ENCODE data around the gene GOLPH3.
"Not testable (repeated sequence)": the region's sequence is repeated elsewhere in the genome, so short reads cannot be mapped to it uniquely, and the experiment has no call there.

Gene GOLPH3

GRCh38 chr5:32098890-32099310, 75.2 kb downstream of the GOLPH3 start:
- DNase-seq (ENCODE audit: low read depth) = peak; percentile 38

GRCh38 chr5:32098291-32098690, 75.8 kb downstream of the GOLPH3 start:
- peak; percentile 51 for DNase-seq (ENCODE audit: low read depth)

GRCh38 chr5:32096891-32097595, 77.1 kb downstream of the GOLPH3 start:
- DNase-seq (ENCODE audit: low read depth) = no peak

- peak; percentile 58 for DNase-seq (ENCODE audit: low read depth)
Observed at GRCh38 chr5:32095261-32095671, 78.9 kb downstream of the GOLPH3 start.

- DNase-seq (ENCODE audit: low read depth) = no peak
Observed at GRCh38 chr5:32094691-32095090, 79.4 kb downstream of the GOLPH3 start.

- peak; percentile 72 for DNase-seq (ENCODE audit: low read depth)
Observed at GRCh38 chr5:32092938-32093812, 80.9 kb downstream of the GOLPH3 start.

GRCh38 chr5:32090755-32091128, 83.4 kb downstream of the GOLPH3 start:
- DNase-seq (ENCODE audit: low read depth) = no peak

GRCh38 chr5:32090026-32090754, 83.9 kb downstream of the GOLPH3 start:
- DNase-seq (ENCODE audit: low read depth) = no peak

- no peak for DNase-seq (ENCODE audit: low read depth)
Observed at GRCh38 chr5:32089146-32090000, 84.7 kb downstream of the GOLPH3 start.

- DNase-seq (ENCODE audit: low read depth) = no peak
Observed at GRCh38 chr5:32088214-32088613, 85.9 kb downstream of the GOLPH3 start.

- no peak for DNase-seq (ENCODE audit: low read depth)
Observed at GRCh38 chr5:32087086-32088082, 86.7 kb downstream of the GOLPH3 start.

GRCh38 chr5:32083981-32084430, 90.1 kb downstream of the GOLPH3 start:
- DNase-seq (ENCODE audit: low read depth) = no peak

- no peak for DNase-seq (ENCODE audit: low read depth)
Observed at GRCh38 chr5:32082701-32083100, 91.4 kb downstream of the GOLPH3 start.

- not testable (repeated sequence) for DNase-seq (ENCODE audit: low read depth)
Observed at GRCh38 chr5:32080565-32080964, 93.6 kb downstream of the GOLPH3 start.

GRCh38 chr5:32078855-32079254, 95.3 kb downstream of the GOLPH3 start:
- DNase-seq (ENCODE audit: low read depth) = not testable (repeated sequence)

- DNase-seq (ENCODE audit: low read depth) = peak; percentile 55
Observed at GRCh38 chr5:32076699-32077695, 97.1 kb downstream of the GOLPH3 start.

Measured in amniotic epithelial cell (primary cell).